ENCODE measurements around the gene CETP.
A peak's percentile ranks its signal among the peaks of the same experiment; 100 is the strongest.

Gene CETP

DNA sequence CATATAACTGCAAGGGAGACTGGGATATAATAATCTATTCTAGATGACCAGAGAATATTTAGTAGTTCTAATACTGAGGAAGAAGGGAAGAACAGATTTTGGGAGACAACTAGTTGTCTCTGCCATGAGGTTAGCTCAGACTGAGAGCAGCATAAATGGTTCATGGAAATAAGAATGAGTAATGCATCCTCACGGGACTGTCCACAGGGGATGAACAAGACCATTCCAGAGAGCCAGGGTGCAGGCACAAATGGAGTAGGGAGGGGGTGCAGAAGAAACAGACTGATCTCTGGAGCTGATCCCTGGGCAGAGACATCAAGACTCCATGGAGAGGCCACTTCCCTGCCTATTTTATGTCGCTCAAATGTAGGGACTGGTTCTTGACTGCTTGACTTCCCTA, 58.0 kb downstream of the CETP start:
- no peak for DNase-seq (ENCODE audit: low read depth in 2 of 2, low spot score in 1 of 2)

DNA sequence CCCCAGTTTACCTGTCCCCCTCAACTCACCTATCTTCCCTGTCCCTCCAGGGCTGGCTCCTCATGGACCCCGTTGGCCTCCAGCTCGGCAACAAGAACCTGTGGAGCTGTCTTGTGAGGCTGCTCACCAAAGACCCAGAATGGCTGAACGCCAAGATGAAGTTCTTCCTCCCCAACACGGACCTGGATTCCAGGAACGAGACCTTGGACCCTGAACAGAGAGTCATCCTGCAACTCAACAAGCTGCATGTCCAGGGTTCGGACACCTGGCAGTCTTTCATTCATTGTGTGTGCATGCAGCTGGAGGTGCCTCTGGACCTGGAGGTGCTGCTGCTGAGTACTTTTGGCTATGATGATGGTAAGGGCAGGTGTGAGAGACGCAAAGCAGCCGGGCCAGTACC, 58.9 kb downstream of the CETP start:
- no peak for DNase-seq (ENCODE audit: low read depth in 2 of 2, low spot score in 1 of 2)

DNA sequence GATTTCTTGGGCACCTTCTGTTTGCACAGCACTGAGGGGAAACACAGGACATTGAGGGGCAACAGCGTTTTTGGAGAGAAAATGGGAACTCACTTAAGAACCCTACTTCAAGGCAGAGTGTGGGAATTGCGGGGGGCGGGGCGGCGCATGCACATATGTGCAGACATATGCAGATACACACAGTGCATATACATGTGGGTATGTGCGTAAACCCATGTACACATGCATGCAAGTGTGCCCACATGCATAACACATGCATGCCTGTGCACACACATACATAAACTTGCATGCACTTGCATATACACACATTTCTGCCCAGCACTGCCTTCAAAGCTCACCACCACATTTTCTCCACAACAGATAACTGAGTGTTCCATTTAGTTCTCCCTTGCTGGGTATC, 60.0 kb downstream of the CETP start:
- DNase-seq (ENCODE audit: low read depth in 2 of 2, low spot score in 1 of 2): no peak

DNA sequence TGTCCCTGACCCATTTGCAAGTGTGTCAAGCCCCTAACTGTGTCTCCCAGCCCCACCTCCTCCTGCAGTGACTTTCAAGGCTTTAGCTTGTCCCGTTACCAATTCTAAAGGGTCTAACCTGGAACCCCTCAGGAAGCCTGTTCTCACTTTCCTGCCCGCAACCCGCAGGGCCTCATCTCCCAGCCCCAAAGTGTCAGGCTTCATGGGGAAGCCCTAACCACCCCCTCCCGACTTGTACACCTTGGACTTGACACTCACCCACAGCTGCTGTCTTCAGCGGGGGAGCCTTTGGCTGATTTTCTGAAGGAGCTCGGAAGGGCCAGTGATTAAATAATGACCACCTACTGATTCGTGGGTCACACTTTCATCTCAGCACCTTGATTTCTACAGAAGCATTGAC, 60.7 kb downstream of the CETP start:
- DNase-seq (ENCODE audit: low read depth in 2 of 2, low spot score in 1 of 2): no peak

DNA sequence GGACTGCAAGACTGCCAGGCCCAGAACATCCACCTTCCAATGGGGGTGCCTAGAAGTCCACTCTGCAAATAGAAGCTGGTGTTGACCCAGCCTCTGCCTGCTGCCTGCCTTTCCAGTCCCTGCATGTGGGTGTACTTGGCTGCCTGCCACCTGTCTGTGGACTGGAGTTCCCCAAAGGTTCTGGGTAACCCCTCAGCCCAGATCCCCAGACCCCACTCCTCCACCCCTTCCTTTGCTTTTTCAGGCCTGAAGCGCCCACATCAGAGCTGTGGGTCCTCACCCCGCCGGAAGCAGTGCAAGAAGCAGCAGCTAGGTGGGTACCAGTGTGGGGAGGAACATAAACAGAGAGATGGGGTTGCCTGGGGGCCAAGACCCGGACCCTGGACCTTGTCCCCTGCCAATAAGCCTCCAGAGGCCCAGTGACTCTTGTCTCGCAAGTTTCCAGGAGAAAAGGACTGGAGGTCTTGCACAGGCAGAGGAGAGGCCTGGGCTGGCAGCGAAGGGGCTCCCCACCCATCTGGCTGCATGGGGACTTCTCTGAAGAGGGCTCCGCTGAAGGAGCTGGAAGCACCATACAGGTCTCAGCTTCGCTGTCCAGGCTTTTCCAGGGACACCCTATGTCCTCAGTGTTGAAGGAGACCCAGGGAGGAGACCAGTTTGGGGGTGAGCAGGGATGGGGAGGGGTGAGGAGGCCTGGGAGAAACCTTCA, 61.9 kb downstream of the CETP start:
- DNase-seq (ENCODE audit: low read depth in 2 of 2, low spot score in 1 of 2): peak; percentile 57 to 66

DNA sequence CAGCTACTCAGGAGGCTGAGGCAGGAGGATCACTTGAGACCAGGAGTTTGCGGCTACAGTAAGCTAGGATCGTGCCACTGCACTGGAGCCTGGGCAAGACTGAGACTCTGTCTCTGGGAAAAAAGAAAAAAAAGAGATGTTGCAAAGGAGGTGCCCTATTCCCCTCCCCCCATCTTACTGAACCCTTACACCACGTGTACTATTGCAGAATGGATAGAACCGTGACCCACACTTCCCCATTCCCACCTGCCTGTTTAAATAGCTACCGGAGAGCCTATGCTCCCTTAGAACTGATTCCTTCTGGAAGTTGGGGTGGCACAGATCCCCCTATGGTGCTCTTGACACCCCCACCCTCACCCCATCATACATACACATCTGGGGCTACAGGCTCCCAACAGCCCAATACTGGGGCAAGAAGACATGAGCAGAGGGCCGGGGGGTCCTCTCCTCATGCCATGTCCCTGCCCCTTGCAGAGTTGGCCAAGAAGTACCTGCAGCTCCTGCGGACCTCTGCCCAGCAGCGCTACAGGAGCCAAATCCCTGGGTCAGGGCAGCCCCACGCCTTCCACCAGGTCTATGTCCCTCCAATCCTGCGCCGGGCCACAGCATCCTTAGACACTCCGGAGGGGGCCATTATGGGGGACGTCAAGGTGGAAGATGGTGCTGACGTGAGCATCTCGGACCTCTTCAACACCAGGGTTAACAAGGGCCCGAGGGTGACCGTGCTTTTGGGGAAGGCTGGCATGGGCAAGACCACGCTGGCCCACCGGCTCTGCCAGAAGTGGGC, 63.3 kb downstream of the CETP start:
- DNase-seq (ENCODE audit: low read depth in 2 of 2, low spot score in 1 of 2): no peak

DNA sequence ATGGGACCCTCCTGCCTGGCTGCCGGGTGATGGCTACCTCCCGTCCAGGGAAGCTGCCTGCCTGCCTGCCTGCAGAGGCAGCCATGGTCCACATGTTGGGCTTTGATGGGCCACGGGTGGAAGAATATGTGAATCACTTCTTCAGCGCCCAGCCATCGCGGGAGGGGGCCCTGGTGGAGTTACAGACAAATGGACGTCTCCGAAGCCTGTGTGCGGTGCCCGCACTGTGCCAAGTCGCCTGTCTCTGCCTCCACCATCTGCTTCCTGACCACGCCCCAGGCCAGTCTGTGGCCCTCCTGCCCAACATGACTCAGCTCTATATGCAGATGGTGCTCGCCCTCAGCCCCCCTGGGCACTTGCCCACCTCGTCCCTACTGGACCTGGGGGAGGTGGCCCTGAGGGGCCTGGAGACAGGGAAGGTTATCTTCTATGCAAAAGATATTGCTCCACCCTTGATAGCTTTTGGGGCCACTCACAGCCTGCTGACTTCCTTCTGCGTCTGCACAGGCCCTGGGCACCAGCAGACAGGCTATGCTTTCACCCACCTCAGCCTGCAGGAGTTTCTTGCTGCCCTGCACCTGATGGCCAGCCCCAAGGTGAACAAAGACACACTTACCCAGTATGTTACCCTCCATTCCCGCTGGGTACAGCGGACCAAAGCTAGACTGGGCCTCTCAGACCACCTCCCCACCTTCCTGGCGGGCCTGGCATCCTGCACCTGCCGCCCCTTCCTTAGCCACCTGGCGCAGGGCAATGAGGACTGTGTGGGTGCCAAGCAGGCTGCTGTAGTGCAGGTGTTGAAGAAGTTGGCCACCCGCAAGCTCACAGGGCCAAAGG, 64.4 kb downstream of the CETP start:
- no peak for DNase-seq (ENCODE audit: low read depth in 2 of 2, low spot score in 1 of 2)

DNA sequence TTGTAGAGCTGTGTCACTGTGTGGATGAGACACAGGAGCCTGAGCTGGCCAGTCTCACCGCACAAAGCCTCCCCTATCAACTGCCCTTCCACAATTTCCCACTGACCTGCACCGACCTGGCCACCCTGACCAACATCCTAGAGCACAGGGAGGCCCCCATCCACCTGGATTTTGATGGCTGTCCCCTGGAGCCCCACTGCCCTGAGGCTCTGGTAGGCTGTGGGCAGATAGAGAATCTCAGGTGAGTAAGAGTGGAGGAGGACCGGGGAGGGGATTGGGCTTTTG, 65.0 kb downstream of the CETP start:
- no peak for DNase-seq (ENCODE audit: low read depth in 2 of 2, low spot score in 1 of 2)

DNA sequence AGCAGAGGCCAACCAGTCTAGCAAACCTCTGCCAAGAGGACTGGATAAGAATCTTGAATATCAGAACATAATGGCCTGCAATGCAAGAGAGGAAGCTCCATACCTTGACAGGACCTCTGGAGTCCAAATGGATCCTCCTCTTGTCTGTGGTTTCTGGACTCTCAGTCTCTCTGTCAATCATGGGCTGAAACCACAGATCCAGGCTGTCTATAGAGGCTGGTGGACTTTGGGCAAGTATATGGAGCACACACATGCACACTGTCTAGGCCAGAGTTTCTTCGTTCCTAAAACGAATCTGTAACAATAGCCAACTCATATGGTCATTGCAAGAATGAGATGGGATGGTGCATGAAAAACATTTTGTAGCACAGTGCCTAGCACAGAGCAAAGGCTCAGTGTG, 65.3 kb downstream of the CETP start:
- DNase-seq (ENCODE audit: low read depth in 2 of 2, low spot score in 1 of 2): no peak

DNA sequence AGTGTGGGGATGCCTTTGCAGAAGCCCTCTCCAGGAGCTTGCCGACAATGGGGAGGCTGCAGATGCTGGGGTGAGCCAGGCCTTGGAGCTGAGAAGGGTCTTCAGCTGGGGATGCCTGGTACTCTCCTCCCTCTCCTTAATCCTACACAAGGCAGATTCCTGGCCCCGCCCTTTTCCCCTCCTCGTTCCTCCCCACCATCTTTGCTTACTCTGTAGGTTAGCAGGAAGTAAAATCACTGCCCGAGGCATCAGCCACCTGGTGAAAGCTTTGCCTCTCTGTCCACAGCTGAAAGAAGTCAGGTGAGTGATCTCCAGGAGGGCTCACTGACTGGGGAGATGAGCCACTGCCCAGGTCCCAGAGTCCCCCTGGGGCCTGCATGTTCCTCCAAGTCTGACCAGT, 66.3 kb downstream of the CETP start:
- no peak for DNase-seq (ENCODE audit: low read depth in 2 of 2, low spot score in 1 of 2)

DNA sequence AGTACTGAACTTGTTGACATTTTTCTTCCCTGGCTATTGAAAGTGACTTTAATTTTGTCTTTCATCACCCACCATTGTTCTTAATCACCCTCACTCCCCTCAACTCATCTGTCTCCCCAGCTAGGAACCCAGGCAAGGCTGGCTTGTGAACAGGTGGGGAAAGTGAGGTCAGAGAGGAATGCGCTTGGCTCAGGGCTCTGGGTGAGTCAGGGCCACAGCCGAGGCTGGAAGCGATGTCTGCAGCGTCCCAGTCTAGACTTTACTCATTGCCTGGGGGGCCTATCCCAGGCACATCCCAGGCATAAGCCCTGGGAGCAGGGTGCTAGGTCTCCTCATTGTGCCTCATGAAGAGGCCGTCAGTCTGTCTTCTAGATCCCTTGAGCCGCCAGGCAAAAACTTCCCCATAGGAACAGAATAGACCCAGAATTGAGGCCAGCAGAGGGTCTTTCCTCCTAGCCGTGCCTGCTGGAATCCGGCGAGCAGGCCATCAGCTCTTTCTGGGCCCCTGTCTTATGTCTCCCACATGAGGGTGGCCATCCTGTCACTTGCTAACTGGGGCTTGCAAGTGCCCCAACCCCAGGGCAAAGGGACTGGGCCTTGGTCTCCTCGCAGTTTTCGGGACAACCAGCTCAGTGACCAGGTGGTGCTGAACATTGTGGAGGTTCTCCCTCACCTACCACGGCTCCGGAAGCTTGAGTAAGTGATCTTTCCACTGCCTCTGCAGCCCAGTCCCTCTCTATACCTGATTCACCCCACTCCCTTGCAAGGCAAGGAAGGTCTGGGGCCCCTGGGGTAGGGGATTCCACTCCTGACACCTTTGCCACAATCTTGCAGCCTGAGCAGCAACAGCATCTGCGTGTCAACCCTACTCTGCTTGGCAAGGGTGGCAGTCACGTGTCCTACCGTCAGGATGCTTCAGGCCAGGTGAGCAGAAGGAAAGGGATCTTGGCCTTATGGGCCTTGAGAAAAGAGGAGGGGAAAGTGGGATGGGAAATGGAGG, 67.7 kb downstream of the CETP start:
- no peak for DNase-seq (ENCODE audit: low read depth in 2 of 2, low spot score in 1 of 2)

DNA sequence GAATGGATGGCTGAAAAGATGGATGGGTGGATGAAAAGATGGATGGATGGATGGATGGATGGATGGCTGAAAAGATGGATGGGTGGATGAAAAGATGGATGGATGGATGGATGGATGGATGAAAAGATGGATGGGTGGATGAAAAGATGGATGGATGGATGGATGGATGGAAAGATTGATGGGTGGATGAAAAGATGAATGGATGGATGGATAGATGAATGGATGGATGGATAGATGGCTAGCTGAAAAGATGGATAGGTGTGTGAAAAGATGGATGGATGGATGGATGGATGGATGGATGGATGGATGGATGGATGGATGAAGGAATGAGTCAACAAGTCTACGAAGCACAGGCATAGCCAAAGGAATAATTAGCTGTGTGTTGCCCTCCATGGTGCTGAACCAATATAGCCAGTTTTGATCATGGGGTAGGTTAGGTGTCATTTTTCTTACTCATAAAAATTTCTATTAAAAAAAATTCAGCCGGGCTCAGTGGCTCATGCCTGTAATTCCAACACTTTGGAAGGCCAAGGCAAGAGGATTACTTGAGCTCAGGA, 68.7 kb downstream of the CETP start:
- no peak for DNase-seq (ENCODE audit: low read depth in 2 of 2, low spot score in 1 of 2)

DNA sequence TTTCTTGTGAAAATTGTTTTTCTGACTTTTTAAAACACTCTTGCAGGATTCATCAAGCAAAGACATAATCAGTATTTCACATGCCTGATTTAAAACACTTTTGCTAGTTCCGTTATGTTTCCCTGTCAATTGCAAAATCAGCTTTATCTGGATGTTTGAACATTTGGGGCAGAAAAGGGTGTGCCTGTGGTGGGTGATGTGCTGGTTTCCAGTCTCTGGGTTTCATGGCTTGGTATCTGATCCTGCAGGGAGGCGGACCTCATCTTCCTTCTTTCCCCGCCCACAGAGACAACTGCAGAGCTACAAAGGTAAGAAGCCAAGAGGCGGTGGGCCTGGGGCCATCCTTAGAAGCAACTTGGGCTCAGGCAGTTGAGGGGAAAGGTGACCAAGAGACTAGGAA, 69.4 kb downstream of the CETP start:
- DNase-seq (ENCODE audit: low read depth in 2 of 2, low spot score in 1 of 2): no peak

DNA sequence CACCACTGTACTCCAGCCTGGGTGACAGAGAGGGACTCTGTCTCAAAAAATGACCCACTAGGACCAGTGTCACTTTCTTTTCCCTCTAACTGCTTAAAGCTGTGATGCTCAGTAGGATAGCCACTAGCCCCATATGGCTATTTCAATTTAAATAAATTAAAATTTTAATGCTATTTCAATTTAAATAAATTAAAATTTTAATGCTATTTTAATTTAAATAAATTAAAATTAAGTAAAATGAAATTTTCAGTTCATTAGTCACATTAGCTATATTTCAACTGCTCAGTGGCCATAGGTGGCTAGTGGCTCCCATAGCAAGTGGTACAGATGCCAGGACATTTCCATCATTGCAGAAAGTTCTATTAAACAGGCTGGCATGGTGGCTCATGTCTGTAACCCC, 70.6 kb downstream of the CETP start:
- no peak for DNase-seq (ENCODE audit: low read depth in 2 of 2, low spot score in 1 of 2)

DNA sequence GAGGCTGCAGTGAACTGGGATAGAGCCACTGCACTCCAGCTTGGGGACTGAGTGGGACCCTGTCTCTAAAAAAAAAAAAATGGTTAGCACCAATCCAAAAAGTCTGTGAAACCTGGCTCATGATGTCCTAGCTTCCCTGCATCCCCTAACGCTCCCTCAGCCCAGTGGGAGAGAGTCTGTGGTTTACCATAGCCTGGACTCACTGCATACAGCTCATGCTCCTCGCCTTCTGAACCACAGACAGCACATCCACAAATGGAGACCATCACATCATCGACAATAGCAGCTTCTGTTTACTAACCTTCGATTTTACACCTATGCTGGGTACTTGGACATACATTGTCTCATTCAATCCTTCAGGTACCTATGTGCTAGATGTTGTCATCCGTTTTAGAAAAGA, 71.2 kb downstream of the CETP start:
- DNase-seq (ENCODE audit: low read depth in 2 of 2, low spot score in 1 of 2): no peak

Measured in stimulated activated CD8-positive, alpha-beta memory T cell treated with anti-CD3 and anti-CD28 coated beads, Interleukin-4, amount 100 ng/mL, for 4 hours (primary cell).